ENCODE measurements around the gene SAFB. TPM values are rescaled to one million over a fixed set of nuclear protein-coding genes. Genes with fewer than 3 reads are reported as not detected.

The SAFB gene
- polyA plus RNA-seq (2011; rRNA removed) (28.0 and 34.0 TPM in 2 replicates), polyA minus RNA-seq (2011; rRNA and poly(A)+ RNA removed) (19.7 and 23.5 TPM in 2 replicates)

DNA sequence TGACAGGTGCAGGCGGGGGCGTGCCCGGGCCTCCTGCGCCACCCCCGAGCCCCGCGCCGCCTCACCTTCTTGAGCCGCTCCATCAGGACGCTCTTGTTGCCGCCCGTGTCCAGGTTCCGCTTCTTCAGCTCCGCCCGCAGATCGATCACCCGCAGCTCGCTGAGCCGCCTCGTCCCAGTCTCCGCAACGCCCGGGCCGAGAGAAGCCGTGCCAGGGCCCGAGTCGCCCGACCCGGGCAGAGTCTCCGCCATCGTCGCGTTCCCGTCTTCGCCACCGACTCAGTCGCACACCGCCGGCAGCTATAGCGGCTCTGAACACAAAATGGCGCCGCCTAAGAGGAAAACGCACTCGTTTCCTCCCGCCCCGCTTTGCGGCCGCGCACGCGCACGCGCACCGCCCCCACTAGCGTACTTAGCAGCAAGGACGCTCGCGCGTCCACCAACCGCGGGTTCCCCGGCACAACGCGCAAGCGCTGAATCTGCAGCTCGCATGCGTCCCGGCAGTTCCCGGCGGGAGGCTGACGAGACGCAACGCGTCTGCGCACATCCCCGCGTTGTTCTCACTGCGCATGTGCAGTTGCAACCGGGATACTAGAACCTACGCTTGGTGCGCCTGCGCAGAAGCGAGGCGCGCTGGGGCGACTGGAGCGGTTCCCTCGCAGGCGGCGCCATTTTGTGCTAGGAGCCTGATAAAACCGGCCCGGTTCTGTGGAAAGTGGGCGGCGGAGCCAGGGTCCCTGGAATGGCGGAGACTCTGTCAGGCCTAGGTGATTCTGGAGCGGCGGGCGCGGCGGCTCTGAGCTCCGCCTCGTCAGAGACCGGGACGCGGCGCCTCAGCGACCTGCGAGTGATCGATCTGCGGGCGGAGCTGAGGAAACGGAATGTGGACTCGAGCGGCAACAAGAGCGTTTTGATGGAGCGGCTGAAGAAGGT lies at the start of gene SAFB, which contains the start of gene SAFB2:
Gene SAFB (plus strand): TSS at position 619 of the 932 bp plus-strand sequence. CDS start 123 bp downstream, at position 742.
Gene SAFB2 (minus strand): TSS at position 312 of the 932 bp plus-strand sequence. CDS start 61 bp downstream, at position 251.
- no peak for TF ChIP-seq CTCF (IDR thresholded peaks at IDR 0.05; ENCODE audit: low read depth, low read length)
- peak; percentile 99 for DNase-seq (ENCODE audit: low read depth, low spot score)
- CTCF ChIA-PET, result interaction anchor here (0.6 to 0.9 kb wide), 3 partner anchors 11 to 675 kb away, joined by 3 to 5 read pairs (median 3); no protein-coding TSS in a partner anchor
- peak within 1 kb of the TSS; percentile 87 for H3K27ac ChIP-seq (ENCODE audit: low read depth, low read length)
- H3K27me3 ChIP-seq (ENCODE audit: control insufficient read depth, insufficient read depth, low read length), result no peaks in the 10 kb centered on the region
- POLR2A ChIA-PET, result interaction anchor here (0.5 to 1.7 kb wide), 13 partner anchors 20 to 851 kb away, joined by 3 to 8 read pairs (median 4); partner anchors contain the start of genes NDUFA11 and RPL36
- peak within 1 kb of the TSS; percentile 100 for H3K4me3 ChIP-seq (ENCODE audit: low read depth, low read length)
- H3K9me3 ChIP-seq (ENCODE audit: control insufficient read depth, insufficient read depth, low read length), result no peaks in the 10 kb centered on the region; the same call in 1 of the 2 replicates

GRCh38 chr19:5575590-5575989 lies 47.3 kb upstream of the SAFB start:
- CTCF ChIA-PET, result interaction anchor here (0.7 kb wide), 2 partner anchors 351 to 536 kb away, joined by 3 to 4 read pairs; no protein-coding TSS in a partner anchor
- no peaks in the 10 kb centered on the region for H3K9me3 ChIP-seq (ENCODE audit: control insufficient read depth, insufficient read depth, low read length)
- no peaks in the 10 kb centered on the region for H3K27me3 ChIP-seq (ENCODE audit: control insufficient read depth, insufficient read depth, low read length)
- no peak for TF ChIP-seq CTCF (IDR thresholded peaks at IDR 0.05; ENCODE audit: low read depth, low read length)
- H3K27ac ChIP-seq (ENCODE audit: low read depth, low read length), result no peak overlapping the region
- DNase-seq (ENCODE audit: low read depth, low spot score), result no peak
- no peak overlapping the region for H3K4me3 ChIP-seq (ENCODE audit: low read depth, low read length)
- POLR2A ChIA-PET, result interaction anchor here (0.6 kb wide), 1 partner anchor 162 kb away, joined by 3 read pairs; no protein-coding TSS in a partner anchor

DNA sequence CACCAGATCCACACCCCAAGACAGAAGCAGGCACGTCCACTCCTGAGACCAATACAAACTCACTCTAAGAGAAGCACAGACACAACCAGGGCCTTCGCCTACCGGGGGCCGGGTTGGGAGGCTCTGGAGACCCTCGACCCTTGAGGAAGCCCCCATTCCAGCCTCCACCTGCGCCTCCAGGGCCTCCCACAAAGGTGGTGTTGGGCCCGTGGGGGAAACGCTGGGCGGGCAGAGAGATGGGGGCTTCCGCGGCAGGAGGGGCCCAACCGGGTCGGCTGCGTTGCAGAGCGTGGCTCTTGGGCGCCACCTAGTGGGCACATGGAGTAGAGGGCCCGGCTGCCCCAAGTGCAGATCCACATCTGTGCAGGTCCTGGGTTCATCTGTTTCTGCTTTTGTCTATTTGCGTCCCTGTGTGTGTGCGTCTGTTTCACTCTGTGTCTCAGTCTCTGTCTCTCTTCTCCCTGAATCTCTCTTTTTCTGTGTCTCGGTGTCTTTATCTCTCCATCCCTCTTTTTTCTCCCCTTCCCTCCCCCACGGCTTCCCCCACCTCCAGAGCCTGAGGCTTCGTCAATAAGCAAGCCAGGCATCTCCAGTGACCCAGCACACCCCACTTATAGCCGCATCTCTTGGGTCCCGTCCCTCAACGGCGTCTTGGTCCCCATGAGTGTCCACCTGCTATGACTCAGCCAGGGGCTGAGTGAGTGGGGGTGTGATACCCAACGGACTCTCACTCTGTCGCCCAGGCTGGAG lies 44.6 kb upstream of the SAFB start:
- no peaks in the 10 kb centered on the region for H3K27me3 ChIP-seq (ENCODE audit: control insufficient read depth, insufficient read depth, low read length)
- peak; percentile 13 for DNase-seq (ENCODE audit: low read depth, low spot score)
- CTCF ChIA-PET, result interaction anchor here (0.7 to 1.5 kb wide), 4 partner anchors 9 to 31 kb away, joined by 3 to 6 read pairs (median 3); no protein-coding TSS in a partner anchor
- POLR2A ChIA-PET, result no interaction called here
- H3K27ac ChIP-seq (ENCODE audit: low read depth, low read length), result no peak overlapping the region
- H3K9me3 ChIP-seq (ENCODE audit: control insufficient read depth, insufficient read depth, low read length), result no peaks in the 10 kb centered on the region
- H3K4me3 ChIP-seq (ENCODE audit: low read depth, low read length), result peak overlapping the region; percentile 27
- peak; percentile 98 for TF ChIP-seq CTCF (IDR thresholded peaks at IDR 0.05; ENCODE audit: low read depth, low read length)

DNA sequence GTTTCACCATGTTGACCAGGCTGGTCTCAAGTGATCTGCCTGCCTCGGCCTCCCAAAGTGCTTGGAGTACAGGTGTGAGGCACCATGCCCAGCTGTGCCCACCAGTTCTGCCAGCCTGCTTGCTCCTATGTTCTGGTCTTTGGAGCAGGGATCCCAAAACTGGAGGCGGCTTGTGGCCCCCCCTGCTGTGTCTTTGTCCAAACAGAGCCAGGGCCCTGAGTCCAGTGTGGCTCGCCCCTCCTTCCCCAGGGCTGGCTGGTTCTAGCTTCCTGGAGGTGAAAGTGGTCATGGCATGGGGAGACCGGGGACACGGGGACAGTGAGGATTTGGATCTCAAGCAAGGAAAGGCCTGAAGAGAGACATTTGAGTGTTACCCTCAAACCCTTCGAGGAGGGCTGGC lies 43.6 kb upstream of the SAFB start:
- no peak overlapping the region for H3K27ac ChIP-seq (ENCODE audit: low read depth, low read length)
- no peak for TF ChIP-seq CTCF (IDR thresholded peaks at IDR 0.05; ENCODE audit: low read depth, low read length)
- no peaks in the 10 kb centered on the region for H3K27me3 ChIP-seq (ENCODE audit: control insufficient read depth, insufficient read depth, low read length)
- DNase-seq (ENCODE audit: low read depth, low spot score), result no peak
- H3K9me3 ChIP-seq (ENCODE audit: control insufficient read depth, insufficient read depth, low read length), result no peaks in the 10 kb centered on the region
- no peak overlapping the region for H3K4me3 ChIP-seq (ENCODE audit: low read depth, low read length)
- ChIA-PET POLR2A (no interaction called here), CTCF (interaction anchor here (0.7 to 1.5 kb wide), 4 partner anchors 8 to 533 kb away, joined by 3 read pairs; no protein-coding TSS in a partner anchor)

Measured in AG04450 (cell line).